Kidney tubule cell (primary cell): ENCODE data around the gene GPR108.
A peak's percentile ranks its signal among the peaks of the same experiment; 100 is the strongest.

ENCODE experiments used
- DNase-seq: peaks from one replicate; pipeline ENCODE4 v3.0.0-alpha.2; 2018; ENCODE audit warnings: low spot score

GPR108 gene

GRCh38 chr19:6707011-6707657 is 30.2 kb downstream of the GPR108 start:
- DNase-seq = no peak

GRCh38 chr19:6706633-6706958 is 30.8 kb downstream of the GPR108 start:
- no peak for DNase-seq

- DNase-seq = no peak
Observed at GRCh38 chr19:6705931-6706632, 31.3 kb downstream of the GPR108 start.

- no peak for DNase-seq
Observed at GRCh38 chr19:6700586-6701316, 36.6 kb downstream of the GPR108 start.

GRCh38 chr19:6699935-6700334 is 37.4 kb downstream of the GPR108 start:
- no peak for DNase-seq

GRCh38 chr19:6697291-6697690 is 40.1 kb downstream of the GPR108 start:
- DNase-seq = no peak

GRCh38 chr19:6696239-6696820 is 41.0 kb downstream of the GPR108 start:
- no peak for DNase-seq

GRCh38 chr19:6694147-6694815 is 43.1 kb downstream of the GPR108 start:
- DNase-seq = no peak

GRCh38 chr19:6693681-6694080 is 43.7 kb downstream of the GPR108 start:
- DNase-seq = no peak

- DNase-seq = no peak
Observed at GRCh38 chr19:6693056-6693471, 44.3 kb downstream of the GPR108 start.

- no peak for DNase-seq
Observed at GRCh38 chr19:6692027-6692426, 45.4 kb downstream of the GPR108 start.

- DNase-seq = no peak
Observed at GRCh38 chr19:6691342-6691741, 46.0 kb downstream of the GPR108 start.

- no peak for DNase-seq
Observed at GRCh38 chr19:6690160-6690885, 47.1 kb downstream of the GPR108 start.

- peak; percentile 46 for DNase-seq
Observed at GRCh38 chr19:6687114-6687513, 50.3 kb downstream of the GPR108 start.

GRCh38 chr19:6686628-6686975 is 50.8 kb downstream of the GPR108 start:
- no peak for DNase-seq

- no peak for DNase-seq
Observed at GRCh38 chr19:6685962-6686627, 51.3 kb downstream of the GPR108 start.

GRCh38 chr19:6685482-6685881 is 51.9 kb downstream of the GPR108 start:
- no peak for DNase-seq

GRCh38 chr19:6683971-6684370 is 53.4 kb downstream of the GPR108 start:
- no peak for DNase-seq

GRCh38 chr19:6682607-6683128 is 54.7 kb downstream of the GPR108 start:
- DNase-seq = no peak

- peak; percentile 35 for DNase-seq
Observed at GRCh38 chr19:6680141-6680540, 57.2 kb downstream of the GPR108 start.
